HG02884 (cell line): ENCODE data around the gene COL28A1.
"Not testable (repeated sequence)": the region's sequence is repeated elsewhere in the genome, so short reads cannot be mapped to it uniquely, and the experiment has no call there.

Experiments
- ATAC-seq: cut with Tn5 transposase; IDR thresholded peaks from one replicate; pipeline ENCODE4 v1.9.1; 2021; ENCODE audit warnings: mild to moderate bottlenecking, moderate library complexity; ENCODE audit not compliant: unreplicated experiment

Gene COL28A1

DNA sequence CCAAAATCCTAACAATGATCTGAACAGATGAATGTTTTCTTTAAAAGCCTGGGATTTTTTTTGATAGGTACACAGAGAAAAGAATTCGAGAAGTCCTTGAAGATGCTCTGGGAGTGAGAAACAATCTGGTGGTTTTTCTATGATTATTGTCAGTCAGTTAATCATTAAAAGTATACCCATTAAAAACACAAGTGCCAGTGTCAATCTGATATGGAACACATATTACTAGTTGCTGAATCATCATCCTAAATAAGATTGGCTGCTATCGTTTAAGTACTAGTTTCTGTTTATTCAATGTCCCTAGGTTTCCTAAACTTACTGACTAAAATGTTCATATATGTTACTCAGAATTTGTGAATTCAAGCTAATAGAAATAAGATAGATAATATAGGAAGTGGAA lies 16.1 kb downstream of the COL28A1 start:
- ATAC-seq = no peak

DNA sequence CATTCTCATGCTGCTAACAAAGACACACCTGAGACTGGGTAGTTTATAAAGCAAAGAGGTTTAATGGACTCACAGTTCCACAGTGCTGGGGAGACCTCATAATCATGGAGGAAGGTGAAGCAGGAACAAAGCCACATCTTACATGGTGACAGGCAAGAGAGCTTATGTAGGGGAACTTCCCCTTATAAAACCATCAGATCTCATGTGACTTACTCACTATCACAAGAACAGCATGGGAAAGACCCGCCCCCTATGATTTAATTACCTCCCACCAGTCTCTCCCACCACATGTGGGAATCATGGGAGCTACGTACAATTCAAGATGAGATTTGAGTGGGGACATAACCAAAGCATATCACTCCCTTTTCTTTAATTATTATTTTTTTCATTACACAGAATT lies 16.6 kb downstream of the COL28A1 start:
- no peak for ATAC-seq

DNA sequence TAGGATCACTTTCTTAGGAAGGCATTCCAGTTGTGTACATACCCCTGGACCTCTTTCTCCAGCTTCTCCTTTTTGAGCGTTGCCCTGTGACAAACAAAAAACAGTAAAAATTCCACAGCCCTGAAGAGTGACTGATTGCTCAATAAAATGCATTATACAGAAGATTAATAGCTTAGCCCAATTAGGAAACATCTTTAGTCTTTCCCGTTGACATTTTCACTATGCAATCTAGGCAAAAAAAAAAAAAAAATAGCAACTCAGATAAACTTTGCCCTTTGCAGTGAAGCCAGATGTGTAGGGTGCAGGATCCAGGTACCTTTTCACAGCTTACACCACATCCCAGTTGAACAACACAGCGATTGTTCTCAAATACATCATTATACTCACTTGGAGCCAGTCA lies 17.9 kb downstream of the COL28A1 start:
- no peak for ATAC-seq

DNA sequence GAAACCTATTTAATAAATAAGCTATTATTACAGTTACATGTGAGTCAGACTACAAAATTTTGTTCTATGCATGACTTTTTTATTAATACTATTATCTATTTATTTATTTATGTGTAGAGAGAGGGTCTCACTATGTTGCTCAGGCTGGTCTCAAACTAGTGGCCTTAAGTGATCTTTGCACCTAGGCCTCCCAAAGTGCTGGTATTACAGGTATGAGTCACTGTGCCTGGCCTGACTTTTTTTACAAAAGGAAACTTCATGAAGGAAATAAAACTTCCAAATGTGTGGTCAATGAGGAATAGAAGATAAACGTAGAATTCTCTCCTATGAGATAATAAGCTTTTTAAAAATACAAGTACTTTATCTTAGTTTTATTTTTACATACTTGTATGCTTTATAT lies 19.0 kb downstream of the COL28A1 start:
- no peak for ATAC-seq

DNA sequence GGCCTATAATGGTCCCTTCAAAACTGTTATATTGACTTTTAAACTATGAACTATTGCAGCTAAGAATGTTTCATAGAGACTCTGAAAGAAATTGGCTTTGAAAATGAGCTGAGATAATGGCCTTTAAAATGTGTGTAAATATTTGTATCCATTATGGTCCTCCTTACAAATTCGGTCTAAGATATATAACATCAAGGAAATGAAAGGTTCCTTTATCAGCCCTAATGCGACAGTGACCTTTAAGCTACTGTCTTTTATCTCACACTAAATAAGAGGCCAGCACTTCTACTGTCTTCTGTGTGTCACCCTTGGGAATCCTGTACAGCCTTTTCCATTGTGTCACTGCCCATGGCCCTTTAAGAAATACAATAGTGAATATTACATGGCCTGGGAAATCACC lies 19.5 kb downstream of the COL28A1 start:
- ATAC-seq = no peak

DNA sequence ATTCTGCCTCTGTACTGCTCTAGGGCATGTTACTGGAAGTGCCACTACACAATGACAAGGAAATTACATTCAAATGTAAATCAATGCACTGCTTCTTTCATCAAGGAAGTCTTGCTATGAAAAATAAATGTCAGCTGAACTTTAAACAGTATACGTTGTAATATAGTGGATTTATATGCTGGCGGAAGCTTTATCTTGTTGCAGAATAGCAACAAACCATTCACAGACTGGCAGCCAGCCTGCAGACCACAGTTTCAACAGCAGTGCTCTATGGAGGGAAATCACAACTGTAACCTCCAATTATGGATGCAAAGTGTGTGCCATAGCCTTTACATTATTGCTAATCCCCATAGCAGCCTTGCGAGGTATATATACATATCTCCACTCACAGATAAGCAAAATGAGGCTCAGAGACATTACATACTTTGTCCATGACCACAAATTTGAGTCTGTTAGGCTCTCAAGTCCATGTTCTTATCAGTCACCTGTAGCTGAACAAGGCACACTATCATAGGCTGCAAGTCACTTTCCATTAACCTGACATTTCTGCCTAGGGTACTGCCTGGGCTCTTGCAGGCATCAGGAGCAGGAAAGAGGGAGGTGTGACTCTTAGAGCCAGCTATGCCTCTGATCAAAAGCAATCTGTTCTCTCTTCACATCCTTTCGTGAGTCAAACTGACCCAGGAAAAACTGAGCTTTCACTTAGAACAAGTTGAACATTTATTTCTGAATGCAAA lies 22.6 kb downstream of the COL28A1 start:
- ATAC-seq = no peak

DNA sequence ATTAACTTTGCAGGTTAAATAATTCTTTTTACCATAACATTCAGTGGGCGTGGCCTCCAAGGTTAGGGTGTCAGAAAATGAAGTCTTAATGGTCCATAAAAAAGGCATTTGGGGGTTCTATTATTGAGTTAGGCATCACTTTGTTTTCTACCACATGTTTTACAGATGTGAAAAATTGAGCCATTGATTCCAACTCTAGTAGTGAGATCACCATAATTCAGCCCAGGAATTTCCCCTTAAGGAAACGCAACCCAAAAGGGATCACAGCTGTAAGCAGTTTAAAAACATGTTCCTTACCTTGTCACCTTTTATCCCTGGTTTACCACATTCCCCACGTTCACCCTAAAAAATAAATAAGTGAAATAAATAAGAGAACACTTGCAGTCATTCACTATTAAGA lies 24.9 kb downstream of the COL28A1 start:
- ATAC-seq = no peak

DNA sequence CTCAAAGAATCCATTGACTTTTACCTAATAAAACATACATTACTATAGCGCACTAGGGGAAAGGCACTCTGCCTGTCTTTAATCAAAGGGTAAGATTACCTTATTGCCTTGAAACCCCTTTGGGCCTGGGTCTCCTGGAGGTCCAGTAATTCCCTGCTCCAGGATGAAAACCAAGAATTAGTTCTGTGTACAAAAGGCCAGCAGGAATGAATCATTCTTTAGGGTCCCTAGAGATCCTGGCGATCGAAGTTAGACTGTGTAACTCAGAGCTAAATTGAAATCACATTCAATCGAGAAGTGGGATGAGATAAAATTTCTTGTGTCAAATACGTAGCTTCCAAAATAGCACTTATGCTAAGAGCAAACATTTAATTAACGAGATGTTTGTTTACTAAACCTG lies 29.8 kb downstream of the COL28A1 start:
- ATAC-seq = no peak

DNA sequence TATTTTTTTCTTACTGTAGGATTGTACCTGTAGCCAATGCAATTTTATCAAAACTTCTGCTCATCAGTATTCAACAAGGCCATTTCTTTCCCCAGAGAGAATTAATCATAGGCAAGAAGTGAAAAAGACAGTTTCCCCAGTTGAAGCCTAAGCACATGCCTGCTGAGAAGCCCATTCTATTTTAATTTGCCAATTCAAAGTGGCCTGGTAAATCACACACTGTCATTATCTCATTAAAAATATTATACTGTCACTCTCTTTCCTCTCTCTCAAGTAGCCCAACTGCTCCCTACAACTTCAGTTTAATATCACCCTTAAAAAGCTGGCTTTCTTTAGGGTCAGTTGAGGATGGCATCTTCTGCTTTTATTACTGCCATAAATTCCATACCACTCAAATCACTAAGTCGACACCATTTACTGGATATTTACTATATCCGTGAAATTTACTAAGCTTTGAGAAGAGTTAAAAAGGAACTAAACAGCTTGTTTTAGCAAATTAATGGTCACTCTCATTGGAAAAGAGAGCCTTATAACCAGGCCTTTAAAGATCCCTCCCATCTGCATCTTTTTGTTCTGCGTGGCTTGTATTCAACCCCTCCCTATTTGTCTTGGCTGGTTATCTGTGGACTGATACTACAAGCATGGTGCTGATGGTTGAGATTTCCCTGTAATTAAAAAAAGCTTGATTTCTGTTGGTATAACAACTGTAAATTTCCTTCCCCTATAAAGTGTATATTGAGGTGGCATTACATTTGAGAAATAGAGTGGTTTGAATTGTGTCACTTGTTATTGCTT lies 30.6 kb downstream of the COL28A1 start:
- no peak for ATAC-seq

DNA sequence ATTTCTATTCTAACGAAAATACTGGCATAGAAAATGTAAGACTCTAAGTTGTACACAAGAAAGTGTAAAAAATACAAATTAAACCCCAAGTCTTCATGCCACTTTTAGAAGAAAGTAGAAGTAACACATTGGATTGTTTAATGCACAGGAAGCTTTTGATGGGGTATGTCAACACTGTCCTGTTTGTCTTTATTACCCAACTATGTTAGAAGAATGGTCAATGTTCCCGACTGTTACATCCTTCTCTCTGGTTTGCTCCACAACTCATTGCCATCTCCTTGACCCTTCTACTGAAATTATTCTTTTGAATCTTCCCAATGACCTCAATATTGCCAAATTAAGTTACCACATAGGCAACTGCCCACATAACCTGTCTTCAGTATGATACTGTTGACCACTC lies 35.8 kb downstream of the COL28A1 start:
- ATAC-seq = no peak

DNA sequence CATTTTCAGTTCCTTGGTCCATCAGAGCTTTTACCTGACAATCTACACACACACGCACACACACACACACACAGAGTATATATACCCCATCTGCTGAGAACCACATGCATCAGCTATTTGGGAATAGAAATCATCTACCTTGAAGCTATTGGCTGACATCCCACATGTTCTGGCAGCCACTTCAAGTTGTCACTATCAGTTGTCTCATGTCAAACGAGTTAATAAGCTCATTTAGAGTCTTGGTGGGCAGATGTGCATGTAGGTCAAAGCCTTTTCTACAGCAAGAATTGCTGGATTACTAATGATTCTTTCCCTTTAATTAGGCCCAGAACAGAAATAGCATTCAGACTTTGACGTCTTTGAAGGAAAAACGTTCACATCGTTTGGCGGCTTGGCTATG lies 36.8 kb downstream of the COL28A1 start:
- ATAC-seq = no peak

DNA sequence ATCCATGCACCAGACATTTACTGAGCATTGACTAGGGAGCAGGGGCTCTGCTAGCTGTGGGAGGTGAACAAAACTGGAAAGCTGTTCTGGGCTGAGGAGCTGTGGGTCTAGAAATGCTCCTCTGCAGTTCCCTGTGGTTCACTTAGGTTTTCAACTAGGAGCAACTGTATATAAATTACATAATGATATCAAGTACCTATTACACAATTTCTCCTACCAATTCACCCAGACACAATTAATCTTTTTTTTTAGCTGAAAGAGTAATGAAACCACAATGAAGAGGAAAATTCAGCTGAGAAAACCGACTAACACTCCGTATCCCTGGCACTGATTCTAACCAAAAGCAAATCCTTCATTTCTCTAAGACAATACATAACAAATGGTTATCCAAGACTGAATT lies 39.4 kb downstream of the COL28A1 start:
- ATAC-seq = no peak

DNA sequence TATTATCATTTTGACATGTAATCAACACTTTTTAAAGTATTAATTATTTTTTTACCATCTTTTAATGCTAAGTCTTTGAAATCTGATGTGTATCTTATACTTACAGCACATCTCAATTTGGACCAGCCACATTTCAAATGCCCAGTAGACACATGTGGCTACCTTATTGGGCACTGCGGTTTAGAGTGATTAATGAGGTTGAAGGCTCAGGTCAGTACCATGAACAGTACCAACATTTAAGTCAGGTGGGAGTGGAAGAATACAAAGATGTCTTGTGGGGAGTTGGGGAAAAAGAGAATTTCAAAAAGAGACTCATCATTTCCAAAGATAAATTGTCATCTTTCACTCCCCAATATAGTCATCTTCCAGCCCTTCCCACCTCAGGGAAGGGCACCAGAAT lies 40.5 kb downstream of the COL28A1 start:
- ATAC-seq = no peak

DNA sequence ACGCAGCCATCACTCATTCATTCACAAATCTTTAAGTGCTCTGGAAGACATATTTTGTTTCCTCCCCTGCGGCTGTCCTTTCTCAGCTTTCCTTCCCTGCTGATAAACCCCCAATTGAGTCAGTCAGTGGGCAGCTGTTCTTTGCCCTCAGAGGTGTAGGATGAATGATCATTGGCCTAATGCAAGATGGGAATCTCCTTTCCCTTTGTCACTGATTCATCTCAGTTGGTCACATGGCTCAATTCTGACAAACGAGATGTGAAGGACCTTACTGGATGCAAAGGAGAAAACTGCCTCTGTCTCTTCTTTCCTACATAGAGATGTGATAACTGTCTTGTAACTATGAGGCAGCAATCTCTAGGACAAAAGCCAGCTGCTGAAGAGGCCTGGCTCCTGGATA lies 44.6 kb downstream of the COL28A1 start:
- ATAC-seq = no peak

DNA sequence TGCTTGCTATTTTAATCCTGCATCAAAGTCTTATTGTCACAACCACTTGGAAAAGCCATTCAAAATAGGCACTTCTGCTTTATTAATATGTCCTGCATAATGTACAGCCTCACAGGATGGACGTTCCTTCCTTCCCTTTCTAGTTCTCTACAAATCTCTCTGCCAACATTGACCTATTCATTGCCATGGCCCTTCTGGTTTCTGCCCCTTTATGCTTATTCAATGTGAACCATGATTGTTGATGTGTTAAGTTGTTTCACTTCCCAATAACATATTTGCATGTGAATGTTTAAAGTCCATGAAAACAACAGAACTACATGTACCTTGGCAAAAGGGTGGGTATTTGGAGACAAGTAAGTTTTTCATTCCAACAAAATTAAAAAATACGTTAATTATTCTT lies 45.7 kb downstream of the COL28A1 start:
- no peak for ATAC-seq

DNA sequence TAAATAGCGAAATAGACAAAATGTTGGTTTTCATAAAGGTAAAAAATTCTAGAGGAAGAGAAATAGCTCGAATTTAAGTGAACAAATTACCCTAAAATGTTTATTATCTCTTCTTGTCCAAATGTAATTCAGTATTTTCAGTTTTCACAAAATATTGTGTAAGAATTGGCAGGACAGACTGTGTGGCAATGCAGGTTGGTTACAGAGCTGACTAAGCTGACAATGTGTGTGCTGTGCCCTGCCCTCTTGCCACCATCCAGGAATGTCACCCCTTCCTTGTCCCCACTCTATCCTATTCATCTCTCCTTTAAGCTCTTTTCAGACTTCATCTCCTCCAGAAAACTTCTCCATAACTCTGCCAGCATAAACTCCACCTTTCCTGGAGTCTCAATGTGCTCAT lies 46.1 kb downstream of the COL28A1 start:
- ATAC-seq = no peak

DNA sequence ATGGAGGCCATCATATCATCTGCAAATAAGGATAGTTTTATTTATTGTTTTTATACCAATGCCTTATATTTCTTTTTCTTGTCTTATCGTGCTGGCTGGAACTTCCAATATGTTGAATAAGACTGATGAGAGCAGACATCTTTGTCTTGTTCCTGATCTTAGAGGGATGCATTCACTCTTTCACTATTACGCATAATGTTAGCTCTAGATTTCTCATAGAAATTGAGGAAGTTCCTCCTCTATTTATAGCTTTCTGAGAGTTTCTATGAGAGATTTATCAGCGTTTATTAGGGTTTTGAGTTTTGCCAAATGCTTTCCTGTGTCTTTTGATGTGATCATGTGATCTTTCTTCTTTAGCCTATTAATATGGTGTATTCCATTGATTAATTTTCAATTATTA lies 49.3 kb downstream of the COL28A1 start:
- no peak for ATAC-seq

DNA sequence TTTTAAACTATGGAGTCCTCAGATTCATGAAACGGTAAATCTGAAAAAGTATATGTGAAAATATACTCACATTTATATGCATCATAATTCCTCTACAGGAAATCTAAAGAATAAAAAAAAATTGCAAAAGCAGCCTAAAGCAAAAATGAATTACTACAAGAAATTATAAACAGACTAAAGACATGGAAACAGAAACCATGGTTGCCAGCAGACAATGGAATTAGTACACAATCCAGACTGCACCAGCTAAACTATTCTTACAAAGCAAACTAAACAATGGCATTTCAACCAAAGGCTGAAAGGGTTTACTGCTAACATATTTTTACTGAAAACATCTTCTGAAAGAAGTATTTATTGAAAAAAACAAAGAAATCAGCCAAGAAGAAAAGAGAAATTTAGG lies 51.6 kb downstream of the COL28A1 start:
- ATAC-seq = no peak

DNA sequence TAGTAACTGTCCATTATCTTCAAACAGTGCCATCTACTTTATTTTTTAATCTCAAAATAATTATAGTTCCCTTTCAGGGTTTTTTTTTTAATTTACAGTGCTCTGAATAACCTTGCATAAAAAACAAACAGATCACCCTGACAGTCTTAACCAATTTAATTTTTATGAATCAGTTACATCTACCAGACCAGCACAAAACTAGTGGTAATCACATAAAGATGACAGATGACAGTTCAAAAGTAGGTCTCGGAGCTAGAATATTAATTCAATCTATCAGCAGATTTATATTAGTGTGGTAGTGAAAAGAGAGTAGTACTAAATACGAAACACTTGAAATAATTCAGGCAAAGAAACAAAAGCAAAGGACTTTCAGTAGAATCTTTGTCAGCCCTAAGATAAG lies 53.9 kb downstream of the COL28A1 start:
- ATAC-seq = no peak

DNA sequence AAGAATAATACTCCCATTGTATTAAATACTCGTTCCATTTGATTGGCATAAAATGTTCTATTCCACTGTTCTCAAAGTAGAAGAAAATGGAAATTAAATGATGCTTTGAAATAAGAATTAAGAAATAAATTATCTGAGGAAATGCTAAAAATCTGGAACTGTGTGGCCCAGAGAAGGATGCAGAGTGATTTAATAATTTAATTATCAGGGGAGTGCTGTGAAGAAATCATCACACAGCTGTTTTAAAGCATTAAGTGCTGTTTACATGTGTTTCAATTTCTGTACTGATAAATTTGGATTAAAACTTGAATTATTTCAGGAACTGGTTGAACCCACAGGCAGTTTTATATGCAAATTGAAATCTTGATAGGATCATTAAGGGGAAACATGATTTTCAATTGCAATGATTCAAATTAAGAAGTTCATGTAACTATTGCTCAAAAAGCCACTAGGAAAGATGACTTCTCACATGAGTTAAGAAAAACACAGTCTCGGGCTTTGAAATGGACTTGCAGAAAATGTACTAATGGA lies 56.3 kb downstream of the COL28A1 start:
- ATAC-seq = no peak

DNA sequence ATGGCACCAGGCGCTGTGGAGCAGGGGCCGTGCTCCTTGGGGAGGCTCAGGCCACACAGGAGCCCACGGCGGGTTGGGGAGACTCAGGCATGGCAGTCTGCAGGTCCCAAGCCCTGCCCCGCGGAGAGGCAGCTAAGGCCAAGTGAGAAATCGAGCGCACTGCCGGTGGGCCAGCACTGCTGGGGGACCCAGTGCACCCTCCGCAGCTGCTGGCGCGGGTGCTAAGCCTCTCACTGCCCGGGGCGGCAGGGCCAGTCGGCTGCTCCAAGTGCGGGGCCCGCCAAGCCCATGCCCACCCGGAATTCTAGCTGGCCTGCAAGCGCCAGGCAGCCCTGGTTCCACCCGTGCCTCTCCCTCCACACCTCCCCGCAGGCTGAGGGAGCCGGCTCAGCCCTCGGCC lies 57.1 kb downstream of the COL28A1 start:
- no peak for ATAC-seq

DNA sequence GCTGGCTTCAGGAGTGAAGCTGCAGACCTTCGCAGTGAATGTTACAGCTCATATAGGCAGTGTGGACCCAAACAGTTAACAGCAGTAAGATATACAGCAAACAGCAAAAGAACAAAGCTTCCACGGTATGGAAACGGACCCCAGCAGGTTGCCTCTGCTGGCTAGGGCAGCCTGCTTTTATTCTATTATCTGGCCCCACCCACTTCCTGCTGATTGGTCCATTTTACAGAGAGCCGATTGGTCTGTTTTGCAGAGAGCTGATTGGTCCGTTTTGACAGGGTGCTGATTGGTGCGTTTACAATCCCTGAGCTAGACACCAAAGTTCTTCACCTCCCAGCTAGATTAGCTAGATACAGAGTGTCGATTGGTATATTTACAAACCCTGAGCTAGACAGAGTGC lies 58.0 kb downstream of the COL28A1 start:
- not testable (repeated sequence) for ATAC-seq
